ENCODE measurements around the gene RFC1. TPM values are rescaled to one million over a fixed set of nuclear protein-coding genes. Genes with fewer than 3 reads are reported as not detected.
"Not testable (repeated sequence)": the region's sequence is repeated elsewhere in the genome, so short reads cannot be mapped to it uniquely, and the experiment has no call there.

Gene RFC1, protein sequence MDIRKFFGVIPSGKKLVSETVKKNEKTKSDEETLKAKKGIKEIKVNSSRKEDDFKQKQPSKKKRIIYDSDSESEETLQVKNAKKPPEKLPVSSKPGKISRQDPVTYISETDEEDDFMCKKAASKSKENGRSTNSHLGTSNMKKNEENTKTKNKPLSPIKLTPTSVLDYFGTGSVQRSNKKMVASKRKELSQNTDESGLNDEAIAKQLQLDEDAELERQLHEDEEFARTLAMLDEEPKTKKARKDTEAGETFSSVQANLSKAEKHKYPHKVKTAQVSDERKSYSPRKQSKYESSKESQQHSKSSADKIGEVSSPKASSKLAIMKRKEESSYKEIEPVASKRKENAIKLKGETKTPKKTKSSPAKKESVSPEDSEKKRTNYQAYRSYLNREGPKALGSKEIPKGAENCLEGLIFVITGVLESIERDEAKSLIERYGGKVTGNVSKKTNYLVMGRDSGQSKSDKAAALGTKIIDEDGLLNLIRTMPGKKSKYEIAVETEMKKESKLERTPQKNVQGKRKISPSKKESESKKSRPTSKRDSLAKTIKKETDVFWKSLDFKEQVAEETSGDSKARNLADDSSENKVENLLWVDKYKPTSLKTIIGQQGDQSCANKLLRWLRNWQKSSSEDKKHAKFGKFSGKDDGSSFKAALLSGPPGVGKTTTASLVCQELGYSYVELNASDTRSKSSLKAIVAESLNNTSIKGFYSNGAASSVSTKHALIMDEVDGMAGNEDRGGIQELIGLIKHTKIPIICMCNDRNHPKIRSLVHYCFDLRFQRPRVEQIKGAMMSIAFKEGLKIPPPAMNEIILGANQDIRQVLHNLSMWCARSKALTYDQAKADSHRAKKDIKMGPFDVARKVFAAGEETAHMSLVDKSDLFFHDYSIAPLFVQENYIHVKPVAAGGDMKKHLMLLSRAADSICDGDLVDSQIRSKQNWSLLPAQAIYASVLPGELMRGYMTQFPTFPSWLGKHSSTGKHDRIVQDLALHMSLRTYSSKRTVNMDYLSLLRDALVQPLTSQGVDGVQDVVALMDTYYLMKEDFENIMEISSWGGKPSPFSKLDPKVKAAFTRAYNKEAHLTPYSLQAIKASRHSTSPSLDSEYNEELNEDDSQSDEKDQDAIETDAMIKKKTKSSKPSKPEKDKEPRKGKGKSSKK
- 25.1 TPM for polyA plus RNA-seq (2012; ENCODE audit: low read depth, missing spikeins)

DNA sequence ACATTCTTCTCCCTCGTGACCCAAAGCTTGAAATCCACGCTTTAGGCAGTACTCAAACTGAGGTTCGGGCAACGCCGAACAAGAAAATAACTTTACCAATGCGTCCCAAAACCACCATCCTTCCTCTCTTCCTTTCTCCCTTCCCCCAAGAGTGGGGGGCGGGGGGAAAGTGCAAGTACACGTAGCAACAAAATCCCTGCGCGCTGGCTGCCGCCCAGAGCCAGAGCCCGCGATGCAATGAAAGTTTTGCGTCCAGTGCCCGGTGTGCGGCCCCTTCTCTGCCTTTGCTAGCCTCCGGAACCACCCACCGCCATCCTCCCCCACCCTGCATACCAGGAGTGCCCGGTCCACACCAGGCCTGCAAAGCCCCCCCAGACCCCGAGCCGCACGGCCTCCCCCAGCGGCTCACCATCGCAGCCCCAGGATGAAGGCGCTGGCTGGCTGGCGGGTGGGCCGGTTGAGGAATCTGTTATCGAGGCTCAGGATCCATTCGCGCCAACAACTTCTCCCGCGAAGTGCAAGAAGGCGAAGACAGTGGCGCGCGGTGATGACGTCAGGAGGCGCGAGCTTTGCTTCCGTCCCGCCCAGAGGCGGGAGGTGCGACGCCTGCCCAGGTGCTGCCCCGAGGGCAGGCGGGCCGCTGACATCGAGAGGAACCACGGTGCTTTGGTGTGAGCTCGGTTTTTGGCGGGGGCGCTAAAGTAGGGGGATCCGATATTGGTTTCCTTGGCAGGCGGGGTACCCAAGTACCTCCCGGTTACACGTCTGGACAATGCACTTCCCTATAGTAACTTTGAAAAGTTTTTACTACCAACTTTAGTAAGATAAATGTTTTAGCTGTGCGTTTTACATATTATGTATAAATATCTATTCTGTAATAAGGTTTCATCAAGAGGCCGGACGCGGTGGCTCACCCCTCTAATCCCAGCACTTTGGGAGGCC, at the start of gene RFC1:
TSS of gene RFC1 (minus strand) at position 533 of the 942 bp plus-strand sequence. CDS start at position 412, 121 bp downstream.
- FAIRE-seq, result peak; percentile 98
- TF ChIP-seq TAF1 (IDR thresholded peaks at IDR 0.05; ENCODE audit: low read depth, low read length) (no peak), PAX5 (IDR thresholded peaks at IDR 0.05; ENCODE audit: insufficient read depth, low read length, severe bottlenecking) (no peak), POU2F2 (IDR thresholded peaks at IDR 0.05; ENCODE audit: low read depth, low read length) (peak; percentile 69; the same call in 1 of the 2 replicates), POLR2A (IDR thresholded peaks at IDR 0.05; ENCODE audit: low read depth, low read length) (peak; percentile 57), POLR2AphosphoS5 (IDR thresholded peaks at IDR 0.05; ENCODE audit: low read depth, low read length) (peak; percentile 52), SPI1 (IDR thresholded peaks at IDR 0.05; ENCODE audit: low read depth, low read length) (peak; percentile 19; the same call in 1 of the 2 replicates)

GRCh38 chr4:39415678-39416283, 49.6 kb upstream of the RFC1 start:
- no peak for FAIRE-seq
- DNase-seq (ENCODE audit: insufficient read length, low spot score), result no peak
- no peak for TF ChIP-seq POLR2AphosphoS5 (IDR thresholded peaks at IDR 0.05; ENCODE audit: low read depth, low read length)

More for the DNA sequence above, at the start of gene RFC1:
- peak; percentile 76 for DNase-seq (ENCODE audit: insufficient read length, low spot score)

- not testable (repeated sequence) for DNase-seq (ENCODE audit: insufficient read length, low spot score); FAIRE-seq
Measured at GRCh38 chr4:39411561-39411960, 45.4 kb upstream of the RFC1 start.

DNA sequence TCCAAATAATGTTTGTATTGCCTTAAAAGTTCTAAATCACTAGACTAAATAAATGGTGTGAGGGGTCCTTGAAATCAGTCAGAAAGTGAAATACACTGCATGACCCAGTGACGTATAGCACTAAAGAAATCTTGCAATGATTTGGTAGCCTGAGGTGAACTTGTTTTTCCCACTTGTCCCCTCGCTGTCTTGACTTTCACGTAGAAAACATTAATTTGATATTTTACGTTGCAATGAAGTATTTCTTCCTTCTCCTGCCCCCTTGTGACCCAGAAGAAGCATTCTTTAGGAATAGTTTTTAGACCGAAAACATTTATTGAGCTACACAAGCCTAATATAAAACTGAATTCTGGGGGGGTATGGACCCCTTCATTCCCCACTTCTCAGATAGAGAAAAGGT, 44.3 kb upstream of the RFC1 start:
- DNase-seq (ENCODE audit: insufficient read length, low spot score) (no peak), FAIRE-seq (no peak)
- TF ChIP-seq POLR2A (IDR thresholded peaks at IDR 0.05; ENCODE audit: low read depth, low read length) (no peak), PAX5 (IDR thresholded peaks at IDR 0.05; ENCODE audit: insufficient read depth, low read length, severe bottlenecking) (no peak)

GRCh38 chr4:39407584-39407885, 41.4 kb upstream of the RFC1 start:
- DNase-seq (ENCODE audit: insufficient read length, low spot score), result no peak
- TF ChIP-seq SPI1 (IDR thresholded peaks at IDR 0.05; ENCODE audit: low read depth, low read length), result no peak
- TF ChIP-seq PAX5 (IDR thresholded peaks at IDR 0.05; ENCODE audit: insufficient read depth, low read length, severe bottlenecking), result no peak
- no peak for TF ChIP-seq POLR2AphosphoS5 (IDR thresholded peaks at IDR 0.05; ENCODE audit: low read depth, low read length)
- TF ChIP-seq POU2F2 (IDR thresholded peaks at IDR 0.05; ENCODE audit: low read depth, low read length), result no peak
- TF ChIP-seq TAF1 (IDR thresholded peaks at IDR 0.05; ENCODE audit: low read depth, low read length), result no peak
- TF ChIP-seq POLR2A (IDR thresholded peaks at IDR 0.05; ENCODE audit: low read depth, low read length), result no peak
- FAIRE-seq, result no peak

- no peak for FAIRE-seq
- TF ChIP-seq POLR2A (IDR thresholded peaks at IDR 0.05; ENCODE audit: low read depth, low read length), result no peak
- TF ChIP-seq SPI1 (IDR thresholded peaks at IDR 0.05; ENCODE audit: low read depth, low read length), result no peak
- no peak for TF ChIP-seq PAX5 (IDR thresholded peaks at IDR 0.05; ENCODE audit: insufficient read depth, low read length, severe bottlenecking)
- TF ChIP-seq POU2F2 (IDR thresholded peaks at IDR 0.05; ENCODE audit: low read depth, low read length), result no peak
- no peak for TF ChIP-seq TAF1 (IDR thresholded peaks at IDR 0.05; ENCODE audit: low read depth, low read length)
Measured at GRCh38 chr4:39406763-39407583, 40.8 kb upstream of the RFC1 start, which contains the start of gene KLB. Gene KLB (plus strand): TSS chr4:39406930. CDS start chr4:39406950, 20 bp downstream.

DNA sequence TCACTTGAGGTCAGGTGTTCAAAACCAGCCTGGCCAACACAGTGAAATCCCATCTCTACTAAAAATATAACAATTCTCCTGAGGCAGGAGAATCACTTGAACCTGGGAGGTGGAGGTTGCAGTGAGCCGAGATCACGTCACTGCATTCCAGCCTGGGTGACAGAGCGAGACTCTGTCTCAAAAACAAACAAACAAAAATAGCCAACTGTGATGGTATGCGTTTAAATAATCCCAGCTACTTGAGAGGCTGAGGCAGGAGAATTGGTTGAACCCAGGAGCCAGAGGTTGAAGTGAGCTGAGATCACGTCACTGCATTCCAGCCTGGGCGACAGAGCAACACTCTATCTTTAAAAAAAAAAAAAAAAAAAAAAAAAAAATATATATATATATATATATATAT, 35.5 kb upstream of the RFC1 start:
- DNase-seq (ENCODE audit: insufficient read length, low spot score); FAIRE-seq: not testable (repeated sequence)

More at GRCh38 chr4:39406763-39407583, 40.8 kb upstream of the RFC1 start, which contains the start of gene KLB:
- DNase-seq (ENCODE audit: insufficient read length, low spot score), result no peak

DNA sequence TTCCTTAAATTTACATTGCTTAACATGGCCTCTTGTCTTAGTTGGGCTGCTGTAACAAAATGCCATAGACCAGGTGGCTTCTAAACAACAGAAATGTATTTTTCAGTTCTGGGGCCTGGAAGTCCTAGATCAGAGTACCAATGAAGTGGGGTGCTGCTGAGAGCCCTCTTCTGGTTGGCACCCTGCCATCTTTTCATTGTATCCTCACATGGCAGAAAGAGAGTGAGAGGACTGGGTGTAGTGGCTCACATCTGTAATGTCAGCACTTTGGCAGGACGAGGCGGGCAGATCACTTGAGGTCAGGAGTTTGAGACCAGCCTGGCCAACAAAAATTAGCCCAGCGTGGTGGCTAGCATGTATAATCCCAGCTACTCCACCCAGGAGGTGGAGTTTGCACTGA, 28.5 kb upstream of the RFC1 start:
- DNase-seq (ENCODE audit: insufficient read length, low spot score), result no peak
- no peak for TF ChIP-seq POU2F2 (IDR thresholded peaks at IDR 0.05; ENCODE audit: low read depth, low read length)
- TF ChIP-seq POLR2A (IDR thresholded peaks at IDR 0.05; ENCODE audit: low read depth, low read length), result no peak
- no peak for TF ChIP-seq TAF1 (IDR thresholded peaks at IDR 0.05; ENCODE audit: low read depth, low read length)
- TF ChIP-seq PAX5 (IDR thresholded peaks at IDR 0.05; ENCODE audit: insufficient read depth, low read length, severe bottlenecking), result no peak
- no peak for TF ChIP-seq SPI1 (IDR thresholded peaks at IDR 0.05; ENCODE audit: low read depth, low read length)
- TF ChIP-seq POLR2AphosphoS5 (IDR thresholded peaks at IDR 0.05; ENCODE audit: low read depth, low read length), result no peak
- FAIRE-seq, result no peak

Measured in GM12891 (cell line).